Rectal smooth muscle tissue (tissue), 1 donor: ENCODE data around the gene ZNF695.
"Not testable (repeated sequence)": the region's sequence is repeated elsewhere in the genome, so short reads cannot be mapped to it uniquely, and the experiment has no call there.

Experiments used
- H3K27ac ChIP-seq: one replicate; pipeline ENCODE4 v1.7.0; 2013; ENCODE audit warnings: low read depth, low read length, inconsistent platforms
- H3K27me3 ChIP-seq: one replicate; pipeline ENCODE4 v1.7.0; 2013; ENCODE audit warnings: low read length; ENCODE audit not compliant: control insufficient read depth, insufficient read depth
- H3K36me3 ChIP-seq: one replicate; pipeline ENCODE4 v1.7.0; 2013; ENCODE audit warnings: low read length; ENCODE audit not compliant: control insufficient read depth, insufficient read depth
- H3K4me1 ChIP-seq: one replicate; pipeline ENCODE4 v1.7.0; 2013; ENCODE audit warnings: low read length; ENCODE audit not compliant: control insufficient read depth, insufficient read depth
- H3K4me3 ChIP-seq: one replicate; pipeline ENCODE4 v1.7.0; 2013; ENCODE audit warnings: low read length
- H3K9ac ChIP-seq: one replicate; pipeline ENCODE4 v1.7.0; 2013; ENCODE audit warnings: low read length

Gene ZNF695

DNA sequence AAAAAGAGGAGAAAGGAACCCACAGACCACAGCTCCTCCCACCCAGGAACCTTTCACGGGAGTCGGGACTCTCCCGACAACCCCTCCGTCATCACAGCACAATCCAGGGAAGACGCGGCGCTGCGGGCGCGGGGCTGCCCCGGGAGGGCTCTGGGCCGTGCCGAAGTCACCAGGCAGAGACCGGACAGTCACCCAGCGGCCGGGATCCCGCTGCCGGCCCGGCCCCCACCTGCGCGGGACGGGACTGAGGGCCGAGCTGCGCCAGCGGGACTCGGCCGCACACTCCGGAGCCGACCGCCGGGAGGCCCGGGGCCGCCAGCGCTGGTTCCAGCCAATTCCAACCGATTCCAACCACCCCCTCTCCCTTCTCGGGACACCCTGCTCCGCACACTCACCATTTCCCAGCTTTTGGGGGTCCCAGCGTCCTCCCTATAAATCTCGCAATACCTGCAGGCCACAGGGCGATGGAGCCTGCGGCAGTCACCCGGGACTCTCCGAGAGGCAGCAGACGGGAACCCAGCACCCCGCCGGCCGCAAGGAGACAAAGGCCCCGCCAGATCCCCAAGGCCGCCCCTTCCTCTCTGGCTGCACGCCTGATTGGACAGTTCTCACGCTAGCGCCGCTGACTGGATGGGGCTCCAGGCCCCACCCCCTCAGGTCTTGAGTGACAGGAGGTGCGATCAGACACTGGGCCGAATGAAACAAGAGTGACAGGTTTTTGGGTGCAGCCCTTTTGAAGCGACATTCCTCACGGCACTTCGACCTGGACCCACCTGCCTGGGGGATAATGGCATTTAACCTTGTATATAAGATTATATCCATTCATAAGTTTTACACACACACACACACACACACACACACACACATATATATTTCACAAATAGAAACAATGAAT is at the start of gene ZNF695:
TSS of gene ZNF695 (minus strand) at position 547 of the 895 bp plus-strand sequence. CDS start at position 398, 149 bp downstream.
- Histone ChIP-seq H3K4me1 (no peaks in the 10 kb centered on the region), H3K9ac (no peak within 1 kb of the TSS), H3K27me3 (no peaks in the 10 kb centered on the region), H3K36me3 (no peaks in the 10 kb centered on the region), H3K27ac (no peak within 1 kb of the TSS), H3K4me3 (peak within 1 kb of the TSS; percentile 78)

DNA sequence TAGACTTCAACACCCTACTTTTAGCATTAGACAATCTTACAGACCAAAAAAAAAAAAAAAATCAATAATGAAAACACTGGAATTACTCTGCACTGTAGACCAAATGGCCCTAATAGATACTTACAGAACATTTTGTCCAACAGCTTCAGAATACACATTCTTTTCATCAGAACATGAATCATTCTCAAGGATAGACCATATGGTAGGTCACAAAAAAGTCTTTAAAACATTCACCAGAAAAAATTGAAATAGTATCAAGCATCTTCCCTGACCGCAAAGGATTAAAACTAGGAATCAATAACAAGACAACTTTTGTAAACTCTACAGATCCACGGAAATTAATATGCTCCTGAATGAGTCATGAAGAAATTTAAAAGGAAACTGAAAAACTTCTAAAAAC is 48.2 kb upstream of the ZNF695 start:
- Histone ChIP-seq H3K9ac (no peak overlapping the region), H3K4me1 (no peaks in the 10 kb centered on the region), H3K4me3 (no peak overlapping the region), H3K27me3 (no peaks in the 10 kb centered on the region), H3K36me3 (no peaks in the 10 kb centered on the region), H3K27ac (no peak overlapping the region)

DNA sequence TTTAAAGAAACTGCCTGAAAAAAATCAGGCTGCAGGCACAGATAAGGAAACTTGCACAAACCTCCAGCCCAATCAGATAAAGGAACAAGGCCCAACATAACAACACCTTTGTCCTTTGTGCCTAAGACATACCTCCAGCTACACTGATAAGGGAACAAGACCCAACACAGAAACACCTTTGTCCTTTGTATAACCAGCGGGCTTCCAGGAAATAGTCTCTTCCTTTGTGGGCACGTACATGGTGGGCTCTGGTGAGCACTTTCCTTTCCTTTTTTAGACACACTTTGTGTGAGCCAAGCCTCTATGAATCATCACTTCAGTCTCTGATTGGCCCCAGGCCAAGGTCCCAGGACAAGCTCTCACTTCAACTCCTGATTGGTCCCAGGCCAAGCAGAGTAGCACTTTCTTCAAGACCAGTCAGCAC is 47.1 kb upstream of the ZNF695 start:
- H3K36me3 ChIP-seq, result no peaks in the 10 kb centered on the region
- no peaks in the 10 kb centered on the region for H3K27me3 ChIP-seq
- H3K4me1 ChIP-seq, result no peaks in the 10 kb centered on the region
- no peak overlapping the region for H3K27ac ChIP-seq
- no peak overlapping the region for H3K4me3 ChIP-seq
- no peak overlapping the region for H3K9ac ChIP-seq

DNA sequence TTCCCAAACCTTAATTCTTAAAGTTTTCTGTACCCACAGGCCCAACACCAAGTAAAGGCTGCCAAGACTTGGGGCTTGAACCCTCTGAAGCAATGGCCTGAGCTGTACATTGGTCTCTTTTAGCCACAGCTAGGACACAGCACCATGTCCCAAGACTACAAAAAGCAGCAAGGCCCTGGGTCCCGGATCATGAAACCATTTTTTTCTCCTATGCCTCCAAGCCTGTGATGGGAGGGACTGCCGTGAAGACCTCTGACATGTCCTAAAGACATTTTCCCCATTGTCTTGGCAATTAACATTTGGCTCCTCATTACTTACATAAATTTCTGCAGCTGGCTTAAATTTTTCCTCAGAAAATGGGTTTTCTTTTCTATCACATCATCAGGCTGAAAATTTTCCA is 39.8 kb upstream of the ZNF695 start:
- H3K4me3 ChIP-seq, result no peak overlapping the region
- no peak overlapping the region for H3K9ac ChIP-seq
- no peaks in the 10 kb centered on the region for H3K27me3 ChIP-seq
- H3K4me1 ChIP-seq, result no peaks in the 10 kb centered on the region
- no peak overlapping the region for H3K27ac ChIP-seq
- peaks cover 2% of the 10 kb centered on the region for H3K36me3 ChIP-seq

DNA sequence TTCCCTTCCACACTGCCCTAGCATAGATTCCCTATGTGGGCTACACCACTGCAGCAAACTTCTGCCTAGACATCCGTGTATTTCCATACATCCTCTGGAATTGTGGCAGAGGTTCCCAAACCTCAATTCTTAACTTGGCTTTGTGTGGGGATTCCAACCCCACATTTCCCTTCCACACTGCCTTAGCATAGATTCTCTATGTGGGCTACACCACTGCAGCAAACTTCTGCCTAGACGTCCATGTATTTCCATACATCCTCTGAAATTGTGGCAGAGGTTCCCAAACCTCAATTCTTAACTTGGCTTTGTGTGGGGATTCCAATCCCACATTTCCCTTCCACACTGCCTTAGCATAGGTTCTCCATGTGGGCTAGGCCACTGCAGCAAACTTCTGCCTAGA is 39.4 kb upstream of the ZNF695 start:
- no peaks in the 10 kb centered on the region for H3K27me3 ChIP-seq
- peaks cover 2% of the 10 kb centered on the region for H3K36me3 ChIP-seq
- H3K9ac ChIP-seq, result no peak overlapping the region
- H3K4me3 ChIP-seq, result no peak overlapping the region
- no peak overlapping the region for H3K27ac ChIP-seq
- H3K4me1 ChIP-seq, result no peaks in the 10 kb centered on the region

DNA sequence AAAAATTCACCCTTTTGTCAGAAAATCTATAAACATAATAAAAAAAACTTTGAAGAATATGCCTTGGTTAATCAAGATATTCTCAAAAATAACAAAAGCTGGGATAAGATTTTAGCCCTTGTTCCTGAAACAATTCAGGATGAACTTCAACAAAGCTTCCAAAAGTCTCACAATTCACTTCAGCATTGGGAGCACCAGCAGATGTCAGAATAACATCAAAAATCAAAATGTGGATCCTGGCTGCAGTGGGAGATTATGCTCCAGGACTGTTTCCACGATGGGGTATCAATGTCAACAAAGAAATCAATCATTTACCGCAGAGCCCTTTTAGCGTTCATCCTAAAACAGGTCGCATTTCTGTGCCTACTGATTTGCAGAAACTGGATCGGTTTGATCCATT is 35.5 kb upstream of the ZNF695 start:
- no peak overlapping the region for H3K4me3 ChIP-seq

DNA sequence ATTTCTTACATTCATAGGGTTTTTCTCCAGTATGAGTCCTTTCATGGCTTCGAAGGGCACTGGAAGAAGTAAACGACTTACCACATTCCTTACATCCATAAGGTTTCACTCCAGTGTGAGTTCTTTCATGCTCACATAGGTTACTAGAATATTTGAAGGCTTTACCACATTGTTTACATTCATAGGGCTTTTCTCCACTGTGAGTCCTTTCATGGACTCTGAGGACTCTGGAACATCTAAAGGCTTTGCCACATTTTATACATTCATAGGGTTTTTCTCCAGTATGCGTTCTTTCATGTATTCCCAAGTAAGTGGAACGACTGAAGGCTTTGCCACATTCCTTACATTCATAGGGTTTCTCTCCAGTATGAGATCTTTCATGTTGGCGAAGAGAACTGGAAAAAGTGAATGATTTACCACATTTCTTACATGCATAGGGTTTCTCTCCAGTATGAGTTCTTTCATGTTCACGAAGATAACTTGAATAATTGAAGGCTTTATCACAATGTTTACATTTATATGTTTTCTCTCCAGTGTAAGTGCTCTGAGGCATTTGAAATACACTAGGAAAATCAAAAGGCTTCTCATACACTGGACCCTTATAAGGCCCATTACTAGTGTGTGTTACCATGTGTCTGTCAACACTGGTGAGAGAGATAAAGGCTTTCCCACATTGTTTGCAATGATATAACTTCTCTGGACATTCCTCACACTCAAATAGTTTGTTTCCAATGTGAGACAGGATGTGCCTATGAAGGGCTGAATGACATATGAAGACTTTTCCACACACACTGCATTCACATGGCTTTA is 29.9 kb upstream of the ZNF695 start:
- Histone ChIP-seq H3K4me3 (no peak overlapping the region), H3K27me3 (no peaks in the 10 kb centered on the region), H3K27ac (no peak overlapping the region), H3K9ac (no peak overlapping the region), H3K36me3 (peaks cover 11% of the 10 kb centered on the region), H3K4me1 (no peaks in the 10 kb centered on the region)

More for the DNA sequence above, 35.5 kb upstream of the ZNF695 start:
- H3K27me3 ChIP-seq, result no peaks in the 10 kb centered on the region
- H3K36me3 ChIP-seq, result peaks cover 2% of the 10 kb centered on the region
- H3K4me1 ChIP-seq, result no peaks in the 10 kb centered on the region
- no peak overlapping the region for H3K27ac ChIP-seq
- no peak overlapping the region for H3K9ac ChIP-seq

DNA sequence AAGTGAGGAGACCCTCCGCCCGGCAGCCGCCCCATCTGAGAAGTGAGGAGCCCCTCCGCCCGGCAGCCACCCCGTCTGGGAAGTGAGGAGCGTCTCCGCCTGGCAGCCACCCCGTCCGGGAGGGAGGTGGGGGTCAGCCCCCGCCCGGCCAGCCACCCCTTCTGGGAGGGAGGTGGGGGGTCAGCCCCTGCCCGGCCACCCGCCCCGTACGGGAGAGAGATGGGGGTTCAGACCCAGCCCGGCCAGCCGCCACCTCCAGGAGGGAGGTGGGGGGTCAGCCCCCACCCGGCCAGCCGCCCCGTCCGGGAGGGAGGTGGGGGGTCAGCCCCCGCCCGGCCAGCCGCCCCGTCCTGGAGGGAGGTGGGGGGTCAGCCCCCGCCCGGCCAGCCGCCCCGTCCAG is 24.4 kb upstream of the ZNF695 start:
- not testable (repeated sequence) for H3K9ac ChIP-seq, H3K27me3 ChIP-seq, H3K4me1 ChIP-seq, H3K4me3 ChIP-seq, H3K36me3 ChIP-seq, H3K27ac ChIP-seq

DNA sequence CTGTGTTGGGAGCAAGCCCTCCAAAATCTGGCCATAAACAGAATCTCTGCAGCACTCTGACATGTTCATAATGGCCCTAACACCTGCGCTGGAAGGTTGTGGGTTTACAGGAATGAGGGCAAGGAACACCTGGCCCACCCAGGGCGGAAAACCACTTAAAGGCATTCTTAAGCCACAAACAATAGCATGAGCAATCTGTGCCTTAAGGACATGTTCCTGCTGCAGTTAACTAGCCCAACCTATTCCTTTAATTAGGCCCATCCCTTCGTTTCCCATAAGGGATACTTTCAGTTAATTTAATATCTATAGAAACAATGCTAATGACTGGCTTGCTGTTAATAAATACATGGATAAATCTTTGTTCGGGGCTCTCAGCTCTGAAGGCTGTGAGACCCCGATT is 16.8 kb upstream of the ZNF695 start:
- H3K36me3 ChIP-seq, H3K4me1 ChIP-seq, H3K9ac ChIP-seq, H3K27me3 ChIP-seq, H3K27ac ChIP-seq, H3K4me3 ChIP-seq: not testable (repeated sequence)

DNA sequence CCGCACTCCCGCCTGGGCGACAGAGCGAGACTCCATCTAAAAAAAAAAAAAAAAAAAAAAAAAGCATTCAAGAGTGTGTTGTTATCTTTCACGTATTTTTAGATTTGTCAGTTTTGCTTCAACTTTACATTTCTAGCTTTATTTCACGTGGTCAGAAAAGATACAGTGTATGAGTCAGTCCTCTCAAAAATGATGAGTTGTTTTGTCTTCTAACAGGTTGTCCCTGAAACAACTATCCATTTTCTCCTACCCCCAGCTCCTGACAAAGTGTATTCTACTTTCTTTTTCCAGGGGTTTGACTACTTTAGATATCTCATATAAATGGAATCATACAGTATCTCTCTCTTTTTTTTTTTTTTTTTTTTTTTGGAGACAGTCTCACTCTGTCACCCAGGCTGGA is 5.5 kb upstream of the ZNF695 start:
- no peak overlapping the region for H3K27ac ChIP-seq

DNA sequence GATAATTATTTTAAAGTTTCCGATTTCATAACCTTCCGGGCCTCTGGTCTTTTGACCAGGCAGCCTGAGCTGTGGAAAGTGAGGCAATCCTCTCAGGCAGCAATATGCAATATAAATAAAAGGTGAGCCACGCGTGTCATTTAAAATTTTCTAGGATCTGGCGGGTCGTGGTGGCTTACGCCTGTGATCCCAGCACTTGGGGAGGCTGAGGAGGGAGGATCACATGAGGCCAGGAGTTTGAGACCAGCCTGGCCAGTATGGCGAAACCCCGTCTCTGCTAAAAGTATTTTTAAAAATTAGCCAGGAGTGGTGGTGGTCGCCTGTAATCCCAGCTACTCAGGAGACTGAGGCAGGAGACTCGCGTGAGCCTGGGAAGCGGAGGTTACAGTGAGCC is 546 bp upstream of the ZNF695 start:
- Histone ChIP-seq H3K9ac (no peak overlapping the region), H3K27me3 (no peaks in the 10 kb centered on the region), H3K27ac (no peak overlapping the region), H3K4me3 (no peak overlapping the region), H3K4me1 (no peaks in the 10 kb centered on the region), H3K36me3 (no peaks in the 10 kb centered on the region)

More for the DNA sequence above, 5.5 kb upstream of the ZNF695 start:
- no peaks in the 10 kb centered on the region for H3K36me3 ChIP-seq
- no peaks in the 10 kb centered on the region for H3K4me1 ChIP-seq
- no peaks in the 10 kb centered on the region for H3K27me3 ChIP-seq
- no peak overlapping the region for H3K4me3 ChIP-seq
- no peak overlapping the region for H3K9ac ChIP-seq

DNA sequence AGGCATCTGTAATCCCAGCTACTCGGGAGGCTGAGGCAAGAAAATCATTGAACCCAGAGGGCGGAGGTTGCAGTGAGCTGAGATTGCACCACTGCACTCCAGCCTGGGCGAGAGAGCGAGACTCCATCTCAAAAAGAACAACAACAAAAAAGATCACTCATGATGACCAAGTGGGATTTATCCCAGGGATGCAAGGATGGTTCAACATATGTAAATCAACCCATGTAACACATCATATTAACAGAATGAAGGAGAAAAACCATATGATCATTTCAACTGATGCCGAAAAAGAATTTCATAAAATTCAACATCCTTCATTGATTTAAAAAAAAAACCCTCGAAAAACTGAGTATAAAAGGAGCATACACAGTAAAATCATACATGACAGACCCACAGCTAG is 3.8 kb downstream of the ZNF695 start:
- H3K4me1 ChIP-seq, result not testable (repeated sequence)

More for the DNA sequence above, 3.8 kb downstream of the ZNF695 start:
- not testable (repeated sequence) for H3K36me3 ChIP-seq, H3K27ac ChIP-seq, H3K9ac ChIP-seq, H3K27me3 ChIP-seq, H3K4me3 ChIP-seq
